ENCODE data around the gene OSBPL10. TPM values are rescaled to one million over a fixed set of nuclear protein-coding genes. Genes with fewer than 3 reads are reported as not detected.

The OSBPL10 gene
- total and polyA plus RNA-seq, 2 of the 8 experiments (the other 6 are each of a cell fraction or from before 2014, with no cell fraction given) = 26.2 to 86.7 TPM

DNA sequence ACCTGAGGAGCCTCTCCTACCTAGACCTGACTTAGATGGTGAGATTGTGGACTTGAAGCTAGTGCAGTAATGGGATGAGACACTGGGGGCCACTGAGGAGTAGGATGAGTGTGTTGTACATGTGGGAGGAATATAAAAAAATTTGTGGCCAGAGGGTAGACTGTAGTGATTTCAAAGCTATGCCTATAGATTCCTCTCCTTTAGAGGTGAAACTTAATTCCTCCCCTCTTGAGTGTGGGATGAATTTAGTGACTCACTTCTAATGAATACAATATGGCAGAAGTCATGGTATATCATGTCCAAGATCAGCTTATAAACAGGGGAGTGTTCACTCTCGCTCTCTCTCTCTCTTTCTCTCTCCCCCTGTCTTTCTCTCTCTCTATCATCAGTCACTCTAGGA lies 7.2 kb upstream of the OSBPL10 start (continued):
- TF ChIP-seq, protein P1, sequence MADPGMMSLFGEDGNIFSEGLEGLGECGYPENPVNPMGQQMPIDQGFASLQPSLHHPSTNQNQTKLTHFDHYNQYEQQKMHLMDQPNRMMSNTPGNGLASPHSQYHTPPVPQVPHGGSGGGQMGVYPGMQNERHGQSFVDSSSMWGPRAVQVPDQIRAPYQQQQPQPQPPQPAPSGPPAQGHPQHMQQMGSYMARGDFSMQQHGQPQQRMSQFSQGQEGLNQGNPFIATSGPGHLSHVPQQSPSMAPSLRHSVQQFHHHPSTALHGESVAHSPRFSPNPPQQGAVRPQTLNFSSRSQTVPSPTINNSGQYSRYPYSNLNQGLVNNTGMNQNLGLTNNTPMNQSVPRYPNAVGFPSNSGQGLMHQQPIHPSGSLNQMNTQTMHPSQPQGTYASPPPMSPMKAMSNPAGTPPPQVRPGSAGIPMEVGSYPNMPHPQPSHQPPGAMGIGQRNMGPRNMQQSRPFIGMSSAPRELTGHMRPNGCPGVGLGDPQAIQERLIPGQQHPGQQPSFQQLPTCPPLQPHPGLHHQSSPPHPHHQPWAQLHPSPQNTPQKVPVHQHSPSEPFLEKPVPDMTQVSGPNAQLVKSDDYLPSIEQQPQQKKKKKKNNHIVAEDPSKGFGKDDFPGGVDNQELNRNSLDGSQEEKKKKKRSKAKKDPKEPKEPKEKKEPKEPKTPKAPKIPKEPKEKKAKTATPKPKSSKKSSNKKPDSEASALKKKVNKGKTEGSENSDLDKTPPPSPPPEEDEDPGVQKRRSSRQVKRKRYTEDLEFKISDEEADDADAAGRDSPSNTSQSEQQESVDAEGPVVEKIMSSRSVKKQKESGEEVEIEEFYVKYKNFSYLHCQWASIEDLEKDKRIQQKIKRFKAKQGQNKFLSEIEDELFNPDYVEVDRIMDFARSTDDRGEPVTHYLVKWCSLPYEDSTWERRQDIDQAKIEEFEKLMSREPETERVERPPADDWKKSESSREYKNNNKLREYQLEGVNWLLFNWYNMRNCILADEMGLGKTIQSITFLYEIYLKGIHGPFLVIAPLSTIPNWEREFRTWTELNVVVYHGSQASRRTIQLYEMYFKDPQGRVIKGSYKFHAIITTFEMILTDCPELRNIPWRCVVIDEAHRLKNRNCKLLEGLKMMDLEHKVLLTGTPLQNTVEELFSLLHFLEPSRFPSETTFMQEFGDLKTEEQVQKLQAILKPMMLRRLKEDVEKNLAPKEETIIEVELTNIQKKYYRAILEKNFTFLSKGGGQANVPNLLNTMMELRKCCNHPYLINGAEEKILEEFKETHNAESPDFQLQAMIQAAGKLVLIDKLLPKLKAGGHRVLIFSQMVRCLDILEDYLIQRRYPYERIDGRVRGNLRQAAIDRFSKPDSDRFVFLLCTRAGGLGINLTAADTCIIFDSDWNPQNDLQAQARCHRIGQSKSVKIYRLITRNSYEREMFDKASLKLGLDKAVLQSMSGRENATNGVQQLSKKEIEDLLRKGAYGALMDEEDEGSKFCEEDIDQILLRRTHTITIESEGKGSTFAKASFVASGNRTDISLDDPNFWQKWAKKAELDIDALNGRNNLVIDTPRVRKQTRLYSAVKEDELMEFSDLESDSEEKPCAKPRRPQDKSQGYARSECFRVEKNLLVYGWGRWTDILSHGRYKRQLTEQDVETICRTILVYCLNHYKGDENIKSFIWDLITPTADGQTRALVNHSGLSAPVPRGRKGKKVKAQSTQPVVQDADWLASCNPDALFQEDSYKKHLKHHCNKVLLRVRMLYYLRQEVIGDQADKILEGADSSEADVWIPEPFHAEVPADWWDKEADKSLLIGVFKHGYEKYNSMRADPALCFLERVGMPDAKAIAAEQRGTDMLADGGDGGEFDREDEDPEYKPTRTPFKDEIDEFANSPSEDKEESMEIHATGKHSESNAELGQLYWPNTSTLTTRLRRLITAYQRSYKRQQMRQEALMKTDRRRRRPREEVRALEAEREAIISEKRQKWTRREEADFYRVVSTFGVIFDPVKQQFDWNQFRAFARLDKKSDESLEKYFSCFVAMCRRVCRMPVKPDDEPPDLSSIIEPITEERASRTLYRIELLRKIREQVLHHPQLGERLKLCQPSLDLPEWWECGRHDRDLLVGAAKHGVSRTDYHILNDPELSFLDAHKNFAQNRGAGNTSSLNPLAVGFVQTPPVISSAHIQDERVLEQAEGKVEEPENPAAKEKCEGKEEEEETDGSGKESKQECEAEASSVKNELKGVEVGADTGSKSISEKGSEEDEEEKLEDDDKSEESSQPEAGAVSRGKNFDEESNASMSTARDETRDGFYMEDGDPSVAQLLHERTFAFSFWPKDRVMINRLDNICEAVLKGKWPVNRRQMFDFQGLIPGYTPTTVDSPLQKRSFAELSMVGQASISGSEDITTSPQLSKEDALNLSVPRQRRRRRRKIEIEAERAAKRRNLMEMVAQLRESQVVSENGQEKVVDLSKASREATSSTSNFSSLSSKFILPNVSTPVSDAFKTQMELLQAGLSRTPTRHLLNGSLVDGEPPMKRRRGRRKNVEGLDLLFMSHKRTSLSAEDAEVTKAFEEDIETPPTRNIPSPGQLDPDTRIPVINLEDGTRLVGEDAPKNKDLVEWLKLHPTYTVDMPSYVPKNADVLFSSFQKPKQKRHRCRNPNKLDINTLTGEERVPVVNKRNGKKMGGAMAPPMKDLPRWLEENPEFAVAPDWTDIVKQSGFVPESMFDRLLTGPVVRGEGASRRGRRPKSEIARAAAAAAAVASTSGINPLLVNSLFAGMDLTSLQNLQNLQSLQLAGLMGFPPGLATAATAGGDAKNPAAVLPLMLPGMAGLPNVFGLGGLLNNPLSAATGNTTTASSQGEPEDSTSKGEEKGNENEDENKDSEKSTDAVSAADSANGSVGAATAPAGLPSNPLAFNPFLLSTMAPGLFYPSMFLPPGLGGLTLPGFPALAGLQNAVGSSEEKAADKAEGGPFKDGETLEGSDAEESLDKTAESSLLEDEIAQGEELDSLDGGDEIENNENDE (IDR thresholded peaks at IDR 0.05; ENCODE audit: insufficient replicate concordance, low read length) = no peak
- no peak for TF ChIP-seq GTF2F1 (IDR thresholded peaks at IDR 0.05; ENCODE audit: borderline replicate concordance, low read depth, low read length)
